HCT116 (cell line): ENCODE results near the gene FRMD4A. TPM values are rescaled to one million over a fixed set of nuclear protein-coding genes. Genes with fewer than 3 reads are reported as not detected.
"Not testable (repeated sequence)": the region's sequence is repeated elsewhere in the genome, so short reads cannot be mapped to it uniquely, and the experiment has no call there.

ENCODE experiments used
- ATAC-seq: fragments of 200-7000 bp; cut with Tn5 transposase; 2 replicates; pipeline ENCODE4 v1.9.1; 2020; ENCODE audit warnings: mild to moderate bottlenecking, moderate library complexity
- BruUV-seq: library from RNA; stranded (reverse); fragments of 400-500 nt; replicated peaks from 2 replicates; lab custom pipeline; 2021; lab: Mats Ljungman, UMichigan
- CTCF ChIA-PET: fragments of 300-600 bp; sonication (Branson Sonifier 250); formaldehyde crosslinking; loops from one replicate; lab custom pipeline; 2021; ENCODE audit warnings: antibody characterized with exemption; lab: Charles Lee
- POLR2A ChIA-PET: fragments of 300-600, 350-600 bp; sonication (Branson Sonifier 250); formaldehyde crosslinking; loops from one replicate; lab custom pipeline; 2021; ENCODE audit warnings: antibody characterized with exemption; lab: Charles Lee
- RAD21 ChIA-PET, 2 experiments: fragments of 300-600 bp; sonication (Branson Sonifier 250); formaldehyde crosslinking; loops; one replicate each; lab custom pipeline; 2023; ENCODE audit warnings: low total read pairs in 2 of 2; ENCODE audit not compliant: uncharacterized antibody in 2 of 2, unreplicated experiment in 2 of 2, low non-redundant PET in 1 of 2; lab: Charles Lee
- DNase-seq: peaks from one replicate; pipeline ENCODE4 v3.0.0-alpha.2; 2010; ENCODE audit warnings: low read depth, low spot score
- H2AFZ ChIP-seq: fragments of 200-600 bp; shearing (Covaris generic), sonication (generic); 2 replicates; pipeline ENCODE4 v1.6.1; 2017; ENCODE audit warnings: low read depth, mixed run types, mixed read lengths, antibody characterized with exemption, low read length; ENCODE audit not compliant: poor library complexity, severe bottlenecking
- H3K27ac ChIP-seq: 2 replicates; pipeline ENCODE4 v1.5.1; 2012; ENCODE audit warnings: low read depth, low read length
- H3K27me3 ChIP-seq: fragments of 200-600 bp; sonication (generic); 2 replicates; pipeline ENCODE4 v1.6.1; 2016; ENCODE audit warnings: mixed run types, low read length, mixed read lengths; ENCODE audit not compliant: insufficient read depth
- H3K36me3 ChIP-seq, 2 experiments: fragments of 200-500 bp in 1 of 2; fragments of 200-600 bp in 1 of 2; sonication (Bioruptor generic) in 1 of 2; sonication (generic) in 1 of 2; 2 replicates each; pipeline versions ENCODE4 v1.5.1 to v1.6.1; 2014 to 2016; ENCODE audit warnings: low read length in 2 of 2, inconsistent platforms in 1 of 2, mixed read lengths in 1 of 2, mixed run types in 1 of 2; ENCODE audit not compliant: insufficient read depth in 2 of 2, control insufficient read depth in 1 of 2
- H3K4me1 ChIP-seq, 2 experiments: fragments of 200-600 bp in 1 of 2; sonication (generic) in 1 of 2; 2 replicates each; pipeline versions ENCODE4 v1.5.1 to v1.6.1; 2012 to 2017; ENCODE audit warnings: low read length in 2 of 2, inconsistent platforms in 1 of 2, mild to moderate bottlenecking in 1 of 2, mixed read lengths in 1 of 2, mixed run types in 1 of 2, moderate library complexity in 1 of 2; ENCODE audit not compliant: insufficient read depth in 2 of 2, control insufficient read depth in 1 of 2
- H3K4me2 ChIP-seq: fragments of 200-600 bp; sonication (generic); 2 replicates; pipeline ENCODE4 v1.6.1; 2017; ENCODE audit warnings: mixed run types, low read length, mixed read lengths
- H3K4me3 ChIP-seq, 2 experiments: fragments of 200-600 bp in 1 of 2; sonication (generic) in 1 of 2; replicated peaks in 1 of 2; 2 replicates each; pipeline ENCODE4 v1.5.1; 2011 to 2016; ENCODE audit warnings: low read length in 2 of 2, control low read depth in 1 of 2, low read depth in 1 of 2, mild to moderate bottlenecking in 1 of 2, mixed read lengths in 1 of 2, mixed run types in 1 of 2
- H3K79me2 ChIP-seq: fragments of 200-600 bp; sonication (generic); 2 replicates; pipeline ENCODE4 v1.6.1; 2017; ENCODE audit warnings: mild to moderate bottlenecking, mixed run types, low read length, moderate library complexity, mixed read lengths; ENCODE audit not compliant: insufficient read depth
- H3K9ac ChIP-seq: fragments of 200-600 bp; sonication (generic); 2 replicates; pipeline ENCODE4 v1.6.1; 2016; ENCODE audit warnings: low read length, mixed read lengths
- H3K9me2 ChIP-seq: fragments of 200-600 bp; sonication (generic), shearing (Covaris generic); 2 replicates; pipeline ENCODE4 v1.6.1; 2017; ENCODE audit warnings: mixed run types, mild to moderate bottlenecking, moderate library complexity; ENCODE audit not compliant: insufficient read depth
- H3K9me3 ChIP-seq, 2 experiments: fragments of 200-500 bp in 1 of 2; fragments of 200-600 bp in 1 of 2; sonication (Bioruptor generic) in 1 of 2; sonication (generic) in 1 of 2; 2 replicates each; pipeline ENCODE4 v1.6.1; 2014 to 2017; ENCODE audit warnings: low read length in 2 of 2, mixed read lengths in 2 of 2, inconsistent platforms in 1 of 2, low read depth in 1 of 2, mild to moderate bottlenecking in 1 of 2, mixed run types in 1 of 2, moderate library complexity in 1 of 2; ENCODE audit not compliant: control insufficient read depth in 1 of 2, insufficient read depth in 1 of 2
- H4K20me1 ChIP-seq: fragments of 200-600 bp; sonication (generic), shearing (Covaris generic); 2 replicates; pipeline ENCODE4 v1.6.1; 2017; ENCODE audit warnings: mixed run types, mild to moderate bottlenecking, moderate library complexity; ENCODE audit not compliant: insufficient read depth
- ELF1 ChIP-seq: IDR thresholded peaks from 2 replicates; pipeline ENCODE4 v1.6.1; 2012; ENCODE audit warnings: low read depth, borderline replicate concordance
- EZH2 ChIP-seq: fragments of 200-600 bp; sonication (generic); IDR thresholded peaks from 2 replicates; pipeline ENCODE4 v1.6.1; 2017; ENCODE audit warnings: antibody characterized with exemption, mixed run types
- POLR2A ChIP-seq: IDR thresholded peaks from 2 replicates; pipeline ENCODE4 v1.7.0; 2011; ENCODE audit warnings: borderline replicate concordance; ENCODE audit not compliant: insufficient read depth, insufficient read length; ENCODE audit errors: extremely low read depth
- POLR2AphosphoS5 ChIP-seq: IDR thresholded peaks from 2 replicates; pipeline ENCODE4 v1.6.1; 2011; ENCODE audit warnings: mild to moderate bottlenecking, low read depth, low read length, moderate library complexity
- RAD21 ChIP-seq: IDR thresholded peaks from 2 replicates; pipeline ENCODE4 v1.6.1; 2012; ENCODE audit warnings: low read depth, mild to moderate bottlenecking
- SIN3A ChIP-seq: IDR thresholded peaks from 2 replicates; pipeline ENCODE4 v1.6.1; 2012; ENCODE audit warnings: low read depth
- SP1 ChIP-seq: IDR thresholded peaks from 2 replicates; pipeline ENCODE4 v1.6.1; 2012; ENCODE audit warnings: low read depth
- YY1 ChIP-seq: IDR thresholded peaks from 2 replicates; pipeline ENCODE4 v1.6.1; 2011; ENCODE audit warnings: low read length, low read depth, moderate library complexity, mild to moderate bottlenecking; ENCODE audit not compliant: insufficient replicate concordance; ENCODE audit errors: extremely low read depth
- ZFX ChIP-seq: fragments of 450-650 bp; IDR thresholded peaks from 2 replicates; pipeline ENCODE4 v1.6.1; 2017
- ZNF274 ChIP-seq: fragments of 200-500 bp; sonication (Bioruptor generic); IDR thresholded peaks from 2 replicates; pipeline ENCODE4 v1.6.1; 2014; ENCODE audit warnings: mild to moderate bottlenecking, low read depth, low read length, inconsistent platforms
- intact Hi-C: fragments of 100-400 bp; cut with micrococcal nuclease; formaldehyde crosslinking; loops from 2 replicates; pipeline ENCODE4 v1.10.0; 2022
- total RNA-seq: library from RNA; stranded (reverse); gene quantifications from one replicate; pipeline ENCODE4 v1.2.1, GENCODE V29; 2021; ENCODE audit not compliant: unreplicated experiment
- TF ChIP-seq, protein P1 (sequence below): IDR thresholded peaks from 2 replicates; pipeline ENCODE4 v1.6.1; 2012
- TF ChIP-seq, protein P2 (sequence below): IDR thresholded peaks from 2 replicates; pipeline ENCODE4 v1.6.1; 2011; ENCODE audit warnings: mild to moderate bottlenecking, low read length, moderate library complexity; ENCODE audit not compliant: insufficient replicate concordance; ENCODE audit errors: extremely low read depth
- TF ChIP-seq, protein P3 (sequence below): IDR thresholded peaks from 2 replicates; pipeline ENCODE4 v1.6.1; 2012; ENCODE audit warnings: low read depth

Gene FRMD4A
- total RNA-seq, 1 experiment from 2014 or later: 0.20 TPM

DNA sequence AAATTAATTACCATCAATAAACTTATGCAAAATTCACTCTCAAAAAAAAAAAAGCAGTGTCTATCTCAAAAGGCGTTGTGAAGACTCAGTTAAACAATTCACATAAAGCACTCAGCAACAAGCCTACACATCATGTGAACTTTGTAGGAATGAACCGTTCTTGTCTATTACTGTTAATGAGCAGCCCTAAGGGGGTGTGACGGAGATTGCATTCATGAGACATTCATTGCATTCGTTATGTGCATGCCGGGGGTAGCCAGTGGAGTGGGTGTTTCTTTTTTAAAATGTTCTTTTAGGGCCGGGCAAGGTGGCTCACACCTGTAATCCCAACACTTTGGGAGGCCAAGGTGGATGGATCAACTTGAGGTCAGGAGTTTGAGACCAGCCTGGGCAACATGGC, 551.0 kb downstream of the FRMD4A start (continued):
- no peak for TF ChIP-seq SP1
- TF ChIP-seq SIN3A: no peak
- TF ChIP-seq, protein P1, sequence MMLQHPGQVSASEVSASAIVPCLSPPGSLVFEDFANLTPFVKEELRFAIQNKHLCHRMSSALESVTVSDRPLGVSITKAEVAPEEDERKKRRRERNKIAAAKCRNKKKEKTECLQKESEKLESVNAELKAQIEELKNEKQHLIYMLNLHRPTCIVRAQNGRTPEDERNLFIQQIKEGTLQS: no peak
- no peak for TF ChIP-seq POLR2A

DNA sequence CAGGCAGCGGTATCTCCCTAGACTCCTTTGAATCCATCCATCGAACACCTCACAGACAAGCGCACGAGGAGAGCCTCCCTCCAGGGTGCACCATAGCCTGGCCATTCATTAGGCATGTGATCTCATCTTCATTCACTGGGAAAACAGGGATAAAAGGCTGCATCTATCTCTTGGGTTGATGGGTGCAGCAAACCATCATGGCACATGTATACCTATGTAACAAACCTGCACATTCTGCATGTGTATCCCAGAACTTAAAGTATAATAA, 552.1 kb downstream of the FRMD4A start:
- H3K9me2 ChIP-seq, H2AFZ ChIP-seq, ATAC-seq, CTCF ChIA-PET, H3K4me3 ChIP-seq, H3K79me2 ChIP-seq, DNase-seq, BruUV-seq, H3K27ac ChIP-seq, POLR2A ChIA-PET, H4K20me1 ChIP-seq, H3K9me3 ChIP-seq, H3K9ac ChIP-seq, H3K36me3 ChIP-seq, H3K4me1 ChIP-seq, H3K4me2 ChIP-seq: not testable (repeated sequence)
- peaks cover 10% of the 10 kb centered on the region; the same call in 1 of the 2 replicates for H3K27me3 ChIP-seq
- intact Hi-C loops: loop anchor here (1.0 to 2.0 kb wide), 3 partner anchors 118 to 406 kb away; no protein-coding TSS in a partner anchor
- RAD21 ChIA-PET: interaction anchor here in 1 of 2 experiments (1.3 kb wide), 1 partner anchor 119 kb away, joined by 4 read pairs; no protein-coding TSS in a partner anchor

DNA sequence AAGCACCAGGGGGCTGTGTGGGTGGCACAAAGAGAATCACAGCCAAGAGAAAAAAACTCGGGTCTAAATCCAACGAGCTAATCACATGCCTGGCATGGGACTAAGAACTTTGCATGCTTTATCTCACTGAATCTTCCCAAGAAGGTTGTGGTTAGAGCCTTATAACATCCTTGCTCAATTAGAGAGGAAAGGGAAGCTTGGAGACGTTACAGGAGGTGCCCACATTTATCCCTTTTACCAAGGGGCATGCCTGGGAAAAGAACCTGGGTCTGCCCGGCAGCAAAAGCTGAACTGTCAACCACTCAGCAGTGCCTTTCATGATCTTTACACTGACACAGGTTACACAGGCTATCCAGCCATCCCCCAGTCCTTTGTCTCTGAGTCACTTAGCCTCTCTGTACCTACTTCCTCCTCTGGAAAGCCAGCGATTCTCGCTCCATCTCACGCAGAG, 553.8 kb downstream of the FRMD4A start:
- no peaks in the 10 kb centered on the region for H3K9me3 ChIP-seq
- ATAC-seq (no peak), DNase-seq (no peak)
- H3K4me2 ChIP-seq: no peak overlapping the region
- intact Hi-C loops: no loop called here
- no peak overlapping the region for H2AFZ ChIP-seq
- H3K27ac ChIP-seq: no peak overlapping the region
- ChIA-PET POLR2A (no interaction called here), RAD21 (no interaction called here), CTCF (interaction anchor here (0.6 to 1.2 kb wide), 4 partner anchors 117 to 405 kb away, joined by 3 to 9 read pairs (median 3); partner anchors contain the start of gene PRPF18)
- no peaks in the 10 kb centered on the region for H4K20me1 ChIP-seq
- H3K79me2 ChIP-seq: no peaks in the 10 kb centered on the region
- no TSS peak for BruUV-seq
- H3K27me3 ChIP-seq: peaks cover 10% of the 10 kb centered on the region; the same call in 1 of the 2 replicates
- no peaks in the 10 kb centered on the region for H3K36me3 ChIP-seq
- no peaks in the 10 kb centered on the region for H3K9me2 ChIP-seq
- no peak overlapping the region for H3K9ac ChIP-seq
- no peak overlapping the region for H3K4me3 ChIP-seq
- H3K4me1 ChIP-seq: no peaks in the 10 kb centered on the region
- no peak for TF ChIP-seq YY1
- no peak for TF ChIP-seq POLR2AphosphoS5
- TF ChIP-seq, protein P2, sequence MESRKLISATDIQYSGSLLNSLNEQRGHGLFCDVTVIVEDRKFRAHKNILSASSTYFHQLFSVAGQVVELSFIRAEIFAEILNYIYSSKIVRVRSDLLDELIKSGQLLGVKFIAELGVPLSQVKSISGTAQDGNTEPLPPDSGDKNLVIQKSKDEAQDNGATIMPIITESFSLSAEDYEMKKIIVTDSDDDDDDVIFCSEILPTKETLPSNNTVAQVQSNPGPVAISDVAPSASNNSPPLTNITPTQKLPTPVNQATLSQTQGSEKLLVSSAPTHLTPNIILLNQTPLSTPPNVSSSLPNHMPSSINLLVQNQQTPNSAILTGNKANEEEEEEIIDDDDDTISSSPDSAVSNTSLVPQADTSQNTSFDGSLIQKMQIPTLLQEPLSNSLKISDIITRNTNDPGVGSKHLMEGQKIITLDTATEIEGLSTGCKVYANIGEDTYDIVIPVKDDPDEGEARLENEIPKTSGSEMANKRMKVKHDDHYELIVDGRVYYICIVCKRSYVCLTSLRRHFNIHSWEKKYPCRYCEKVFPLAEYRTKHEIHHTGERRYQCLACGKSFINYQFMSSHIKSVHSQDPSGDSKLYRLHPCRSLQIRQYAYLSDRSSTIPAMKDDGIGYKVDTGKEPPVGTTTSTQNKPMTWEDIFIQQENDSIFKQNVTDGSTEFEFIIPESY: no peak
- TF ChIP-seq ZNF274: no peak
- TF ChIP-seq EZH2: no peak
- no peak for TF ChIP-seq ZFX
- TF ChIP-seq, protein P3, sequence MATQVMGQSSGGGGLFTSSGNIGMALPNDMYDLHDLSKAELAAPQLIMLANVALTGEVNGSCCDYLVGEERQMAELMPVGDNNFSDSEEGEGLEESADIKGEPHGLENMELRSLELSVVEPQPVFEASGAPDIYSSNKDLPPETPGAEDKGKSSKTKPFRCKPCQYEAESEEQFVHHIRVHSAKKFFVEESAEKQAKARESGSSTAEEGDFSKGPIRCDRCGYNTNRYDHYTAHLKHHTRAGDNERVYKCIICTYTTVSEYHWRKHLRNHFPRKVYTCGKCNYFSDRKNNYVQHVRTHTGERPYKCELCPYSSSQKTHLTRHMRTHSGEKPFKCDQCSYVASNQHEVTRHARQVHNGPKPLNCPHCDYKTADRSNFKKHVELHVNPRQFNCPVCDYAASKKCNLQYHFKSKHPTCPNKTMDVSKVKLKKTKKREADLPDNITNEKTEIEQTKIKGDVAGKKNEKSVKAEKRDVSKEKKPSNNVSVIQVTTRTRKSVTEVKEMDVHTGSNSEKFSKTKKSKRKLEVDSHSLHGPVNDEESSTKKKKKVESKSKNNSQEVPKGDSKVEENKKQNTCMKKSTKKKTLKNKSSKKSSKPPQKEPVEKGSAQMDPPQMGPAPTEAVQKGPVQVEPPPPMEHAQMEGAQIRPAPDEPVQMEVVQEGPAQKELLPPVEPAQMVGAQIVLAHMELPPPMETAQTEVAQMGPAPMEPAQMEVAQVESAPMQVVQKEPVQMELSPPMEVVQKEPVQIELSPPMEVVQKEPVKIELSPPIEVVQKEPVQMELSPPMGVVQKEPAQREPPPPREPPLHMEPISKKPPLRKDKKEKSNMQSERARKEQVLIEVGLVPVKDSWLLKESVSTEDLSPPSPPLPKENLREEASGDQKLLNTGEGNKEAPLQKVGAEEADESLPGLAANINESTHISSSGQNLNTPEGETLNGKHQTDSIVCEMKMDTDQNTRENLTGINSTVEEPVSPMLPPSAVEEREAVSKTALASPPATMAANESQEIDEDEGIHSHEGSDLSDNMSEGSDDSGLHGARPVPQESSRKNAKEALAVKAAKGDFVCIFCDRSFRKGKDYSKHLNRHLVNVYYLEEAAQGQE: no peak
- TF ChIP-seq POLR2A: no peak
- no peak for TF ChIP-seq RAD21
- no peak for TF ChIP-seq ELF1
